Left ventricle myocardium inferior (tissue), 1 donor: Measurements from ENCODE around the gene EMX1. TPM values are rescaled to one million over a fixed set of nuclear protein-coding genes. Genes with fewer than 3 reads are reported as not detected.

ENCODE experiments used
- DNase-seq: peaks from one replicate; pipeline ENCODE4 v3.0.0-alpha.2; 2020
- H3K27ac ChIP-seq: fragments of 200-600 bp; replicated peaks from 2 replicates; pipeline ENCODE4 v1.8.0; 2021
- H3K27me3 ChIP-seq: fragments of 200-600 bp; 2 replicates; pipeline ENCODE4 v1.8.0; 2021; ENCODE audit warnings: low read depth
- H3K36me3 ChIP-seq: fragments of 200-600 bp; 2 replicates; pipeline ENCODE4 v1.8.0; 2021
- H3K4me1 ChIP-seq: fragments of 200-600 bp; 2 replicates; pipeline ENCODE4 v1.8.0; 2021
- H3K4me3 ChIP-seq: fragments of 200-600 bp; 2 replicates; pipeline ENCODE4 v1.8.0; 2021; ENCODE audit warnings: mild to moderate bottlenecking, moderate library complexity
- H3K9me3 ChIP-seq: fragments of 200-600 bp; replicated peaks from 2 replicates; pipeline ENCODE4 v1.8.0; 2021
- intact Hi-C: fragments of 100-400 bp; cut with micrococcal nuclease; formaldehyde crosslinking; loops from one replicate; pipeline ENCODE4 v1.11.0; 2022
- total RNA-seq: library from RNA; stranded (reverse); fragmentation: NEBNext Ultra II Directional; extraction: Animal tissue kit (Norgen Biotek cat#: 25700); gene quantifications from one replicate; pipeline ENCODE4 v1.2.1, GENCODE V29; 2021
- TF ChIP-seq, protein P1 (sequence below): fragments of 200-600 bp; IDR thresholded peaks from 2 replicates; pipeline ENCODE4 v1.8.0; 2021; ENCODE audit warnings: antibody characterized with exemption, mild to moderate bottlenecking, borderline replicate concordance
- donor health status: DM: no; HTN: yes; CAD: no; lungs with severe emphysema.

The EMX1 gene
- total RNA-seq, 1 donor from 2014 or later: not detected

DNA sequence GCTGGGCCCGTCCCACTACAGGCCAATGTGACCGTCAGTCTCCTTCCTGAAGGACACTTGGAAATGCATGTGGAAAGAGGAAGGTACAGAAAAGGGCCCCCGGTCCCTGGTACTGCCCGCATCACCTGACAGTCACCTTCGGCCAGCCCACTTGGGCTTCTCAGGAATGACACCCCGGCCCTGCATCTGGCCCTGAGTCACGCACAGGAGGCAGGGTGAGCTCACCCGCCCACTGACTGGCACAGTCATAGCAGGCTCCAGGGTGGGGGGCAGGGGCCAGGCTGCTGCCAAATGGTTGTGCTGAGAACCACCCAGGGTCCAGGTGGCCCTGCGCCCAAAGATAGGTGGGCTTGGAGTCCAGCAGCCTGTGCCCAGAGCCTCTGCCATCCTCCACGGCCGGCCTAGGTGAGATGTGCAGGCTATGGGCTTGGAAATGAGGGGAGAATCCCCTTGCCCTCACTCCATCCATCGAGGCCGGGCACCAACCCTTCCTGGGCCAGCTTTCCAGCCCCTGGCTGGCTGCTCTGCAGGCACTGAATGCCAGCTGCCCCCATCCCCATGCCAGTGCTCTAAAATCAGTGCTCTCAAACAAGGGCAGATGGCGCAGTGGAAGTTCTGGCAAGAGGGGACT lies 14.1 kb downstream of the EMX1 start:
- peaks cover 2% of the 10 kb centered on the region for H3K4me1 ChIP-seq
- no peaks in the 10 kb centered on the region for H3K9me3 ChIP-seq
- no peak for DNase-seq
- H3K27me3 ChIP-seq: peaks cover 77% of the 10 kb centered on the region
- no peak overlapping the region for H3K4me3 ChIP-seq
- no peak overlapping the region for H3K27ac ChIP-seq
- TF ChIP-seq, protein P1, sequence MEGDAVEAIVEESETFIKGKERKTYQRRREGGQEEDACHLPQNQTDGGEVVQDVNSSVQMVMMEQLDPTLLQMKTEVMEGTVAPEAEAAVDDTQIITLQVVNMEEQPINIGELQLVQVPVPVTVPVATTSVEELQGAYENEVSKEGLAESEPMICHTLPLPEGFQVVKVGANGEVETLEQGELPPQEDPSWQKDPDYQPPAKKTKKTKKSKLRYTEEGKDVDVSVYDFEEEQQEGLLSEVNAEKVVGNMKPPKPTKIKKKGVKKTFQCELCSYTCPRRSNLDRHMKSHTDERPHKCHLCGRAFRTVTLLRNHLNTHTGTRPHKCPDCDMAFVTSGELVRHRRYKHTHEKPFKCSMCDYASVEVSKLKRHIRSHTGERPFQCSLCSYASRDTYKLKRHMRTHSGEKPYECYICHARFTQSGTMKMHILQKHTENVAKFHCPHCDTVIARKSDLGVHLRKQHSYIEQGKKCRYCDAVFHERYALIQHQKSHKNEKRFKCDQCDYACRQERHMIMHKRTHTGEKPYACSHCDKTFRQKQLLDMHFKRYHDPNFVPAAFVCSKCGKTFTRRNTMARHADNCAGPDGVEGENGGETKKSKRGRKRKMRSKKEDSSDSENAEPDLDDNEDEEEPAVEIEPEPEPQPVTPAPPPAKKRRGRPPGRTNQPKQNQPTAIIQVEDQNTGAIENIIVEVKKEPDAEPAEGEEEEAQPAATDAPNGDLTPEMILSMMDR: no peak
- intact Hi-C loops: no loop called here
- no peaks in the 10 kb centered on the region for H3K36me3 ChIP-seq

DNA sequence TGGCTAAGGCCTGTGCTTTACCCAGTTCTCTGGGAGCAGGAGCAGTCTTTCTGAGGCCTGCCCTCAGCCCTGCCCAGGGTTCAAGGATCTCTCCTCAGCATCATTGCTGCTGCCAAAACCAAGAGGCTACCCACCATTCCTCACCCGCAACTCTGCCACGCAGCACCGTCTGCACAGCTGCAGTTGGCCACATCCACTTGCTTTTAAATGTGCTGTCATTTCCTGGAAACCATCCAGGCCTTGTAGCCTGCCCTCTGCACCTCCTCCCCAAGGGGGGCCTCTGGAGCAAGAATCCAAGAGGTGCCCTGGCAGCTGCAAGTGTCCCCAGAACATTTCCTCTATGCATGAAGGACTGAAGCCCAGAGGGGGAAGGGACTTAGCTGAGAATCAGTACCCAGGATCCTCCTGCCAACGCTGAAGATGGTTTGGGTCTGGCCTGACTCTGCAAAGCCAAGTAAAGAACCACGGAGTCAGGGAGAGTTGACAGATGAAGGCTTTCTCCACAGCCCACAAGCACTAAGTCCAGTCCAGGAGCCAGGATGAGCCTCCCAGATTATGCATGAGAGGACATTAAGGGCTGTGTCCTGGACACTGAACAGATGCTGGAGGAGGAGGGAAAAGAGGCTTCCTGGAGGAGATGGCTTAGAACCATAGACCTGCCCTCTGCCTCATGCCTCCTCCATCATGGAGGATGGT lies 14.9 kb downstream of the EMX1 start:
- H3K4me1 ChIP-seq: peaks cover 8% of the 10 kb centered on the region
- peaks cover 69% of the 10 kb centered on the region for H3K27me3 ChIP-seq
- no peak overlapping the region for H3K27ac ChIP-seq
- intact Hi-C loops: no loop called here
- H3K36me3 ChIP-seq: no peaks in the 10 kb centered on the region
- TF ChIP-seq, protein P1: no peak
- H3K4me3 ChIP-seq: no peak overlapping the region
- DNase-seq: no peak
- no peaks in the 10 kb centered on the region for H3K9me3 ChIP-seq

DNA sequence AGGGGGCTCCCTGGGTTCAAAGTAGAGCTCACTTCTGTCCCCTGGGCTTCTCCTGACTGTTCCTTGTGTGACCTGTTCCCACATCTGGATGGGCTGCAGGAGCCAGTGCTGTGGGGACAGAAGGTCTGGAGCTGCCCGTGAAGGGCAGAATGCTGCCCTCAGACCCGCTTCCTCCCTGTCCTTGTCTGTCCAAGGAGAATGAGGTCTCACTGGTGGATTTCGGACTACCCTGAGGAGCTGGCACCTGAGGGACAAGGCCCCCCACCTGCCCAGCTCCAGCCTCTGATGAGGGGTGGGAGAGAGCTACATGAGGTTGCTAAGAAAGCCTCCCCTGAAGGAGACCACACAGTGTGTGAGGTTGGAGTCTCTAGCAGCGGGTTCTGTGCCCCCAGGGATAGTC lies 15.5 kb downstream of the EMX1 start:
- peaks cover 63% of the 10 kb centered on the region for H3K27me3 ChIP-seq
- no peaks in the 10 kb centered on the region for H3K9me3 ChIP-seq
- DNase-seq: no peak
- no peak overlapping the region for H3K27ac ChIP-seq
- no peaks in the 10 kb centered on the region for H3K36me3 ChIP-seq
- TF ChIP-seq, protein P1: no peak
- no peak overlapping the region for H3K4me3 ChIP-seq
- peaks cover 8% of the 10 kb centered on the region for H3K4me1 ChIP-seq
- intact Hi-C loops: no loop called here

DNA sequence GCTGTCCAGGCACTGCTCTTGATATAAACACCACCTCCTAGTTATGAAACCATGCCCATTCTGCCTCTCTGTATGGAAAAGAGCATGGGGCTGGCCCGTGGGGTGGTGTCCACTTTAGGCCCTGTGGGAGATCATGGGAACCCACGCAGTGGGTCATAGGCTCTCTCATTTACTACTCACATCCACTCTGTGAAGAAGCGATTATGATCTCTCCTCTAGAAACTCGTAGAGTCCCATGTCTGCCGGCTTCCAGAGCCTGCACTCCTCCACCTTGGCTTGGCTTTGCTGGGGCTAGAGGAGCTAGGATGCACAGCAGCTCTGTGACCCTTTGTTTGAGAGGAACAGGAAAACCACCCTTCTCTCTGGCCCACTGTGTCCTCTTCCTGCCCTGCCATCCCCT lies 15.9 kb downstream of the EMX1 start:
- TF ChIP-seq, protein P1: no peak
- no peak for DNase-seq
- Histone ChIP-seq H3K9me3 (no peaks in the 10 kb centered on the region), H3K27me3 (peaks cover 59% of the 10 kb centered on the region), H3K4me3 (no peak overlapping the region), H3K36me3 (no peaks in the 10 kb centered on the region), H3K4me1 (peaks cover 8% of the 10 kb centered on the region), H3K27ac (no peak overlapping the region)
- intact Hi-C loops: no loop called here

DNA sequence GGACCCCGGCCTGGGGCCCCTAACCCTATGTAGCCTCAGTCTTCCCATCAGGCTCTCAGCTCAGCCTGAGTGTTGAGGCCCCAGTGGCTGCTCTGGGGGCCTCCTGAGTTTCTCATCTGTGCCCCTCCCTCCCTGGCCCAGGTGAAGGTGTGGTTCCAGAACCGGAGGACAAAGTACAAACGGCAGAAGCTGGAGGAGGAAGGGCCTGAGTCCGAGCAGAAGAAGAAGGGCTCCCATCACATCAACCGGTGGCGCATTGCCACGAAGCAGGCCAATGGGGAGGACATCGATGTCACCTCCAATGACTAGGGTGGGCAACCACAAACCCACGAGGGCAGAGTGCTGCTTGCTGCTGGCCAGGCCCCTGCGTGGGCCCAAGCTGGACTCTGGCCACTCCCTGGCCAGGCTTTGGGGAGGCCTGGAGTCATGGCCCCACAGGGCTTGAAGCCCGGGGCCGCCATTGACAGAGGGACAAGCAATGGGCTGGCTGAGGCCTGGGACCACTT lies 16.4 kb downstream of the EMX1 start:
- Histone ChIP-seq H3K27ac (no peak overlapping the region), H3K4me1 (peaks cover 8% of the 10 kb centered on the region), H3K4me3 (no peak overlapping the region), H3K27me3 (peaks cover 54% of the 10 kb centered on the region), H3K36me3 (no peaks in the 10 kb centered on the region), H3K9me3 (no peaks in the 10 kb centered on the region)
- intact Hi-C loops: no loop called here
- DNase-seq: no peak
- TF ChIP-seq, protein P1: no peak
